HL-60 (cell line): ENCODE measurements around the gene SEPTIN5.

Source experiments
- DNase-seq, 2 experiments: peaks; one replicate each; pipeline ENCODE4 v3.0.0-alpha.2; 2010 to 2020; ENCODE audit warnings: low read depth in 1 of 2, low spot score in 1 of 2
- H3K27ac ChIP-seq: fragments of 250-450 bp; sonication (Bioruptor Pico); replicated peaks from 2 replicates; pipeline ENCODE4 v1.5.1; 2020; ENCODE audit warnings: mild to moderate bottlenecking, moderate library complexity
- H3K27me3 ChIP-seq: fragments of 250-450 bp; sonication (Bioruptor Pico); 2 replicates; pipeline ENCODE4 v1.5.1; 2021; ENCODE audit warnings: mild to moderate bottlenecking, moderate library complexity; ENCODE audit not compliant: insufficient read depth, poor library complexity, severe bottlenecking
- H3K4me3 ChIP-seq: replicated peaks from 2 replicates; pipeline ENCODE4 v1.5.1; 2011; ENCODE audit warnings: mild to moderate bottlenecking, control low read depth, low read length; ENCODE audit not compliant: insufficient read depth
- GABPA ChIP-seq: IDR thresholded peaks from 2 replicates; pipeline ENCODE4 v1.6.1; 2012; ENCODE audit warnings: low read depth
- POLR2AphosphoS5 ChIP-seq: IDR thresholded peaks from 2 replicates; pipeline ENCODE4 v1.6.1; 2012; ENCODE audit warnings: low read depth
- REST ChIP-seq: IDR thresholded peaks from 2 replicates; pipeline ENCODE4 v1.6.1; 2012; ENCODE audit warnings: low read depth; ENCODE audit not compliant: insufficient replicate concordance
- SPI1 ChIP-seq: IDR thresholded peaks from 2 replicates; pipeline ENCODE4 v1.6.1; 2012; ENCODE audit warnings: low read depth, mild to moderate bottlenecking, borderline replicate concordance
- TF ChIP-seq, protein P1 (sequence below): IDR thresholded peaks from one replicate; pipeline ENCODE4 v1.5.1; 2011; ENCODE audit warnings: low read length, control low read depth, inconsistent platforms; ENCODE audit not compliant: insufficient read depth

The SEPTIN5 gene

GRCh38 chr22:19704355-19705015, 9.8 kb upstream of the SEPTIN5 start:
- no peaks in the 10 kb centered on the region for H3K27me3 ChIP-seq
- no peak overlapping the region for H3K4me3 ChIP-seq
- TF ChIP-seq REST (no peak), POLR2AphosphoS5 (no peak), SPI1 (no peak)
- TF ChIP-seq, protein P1, sequence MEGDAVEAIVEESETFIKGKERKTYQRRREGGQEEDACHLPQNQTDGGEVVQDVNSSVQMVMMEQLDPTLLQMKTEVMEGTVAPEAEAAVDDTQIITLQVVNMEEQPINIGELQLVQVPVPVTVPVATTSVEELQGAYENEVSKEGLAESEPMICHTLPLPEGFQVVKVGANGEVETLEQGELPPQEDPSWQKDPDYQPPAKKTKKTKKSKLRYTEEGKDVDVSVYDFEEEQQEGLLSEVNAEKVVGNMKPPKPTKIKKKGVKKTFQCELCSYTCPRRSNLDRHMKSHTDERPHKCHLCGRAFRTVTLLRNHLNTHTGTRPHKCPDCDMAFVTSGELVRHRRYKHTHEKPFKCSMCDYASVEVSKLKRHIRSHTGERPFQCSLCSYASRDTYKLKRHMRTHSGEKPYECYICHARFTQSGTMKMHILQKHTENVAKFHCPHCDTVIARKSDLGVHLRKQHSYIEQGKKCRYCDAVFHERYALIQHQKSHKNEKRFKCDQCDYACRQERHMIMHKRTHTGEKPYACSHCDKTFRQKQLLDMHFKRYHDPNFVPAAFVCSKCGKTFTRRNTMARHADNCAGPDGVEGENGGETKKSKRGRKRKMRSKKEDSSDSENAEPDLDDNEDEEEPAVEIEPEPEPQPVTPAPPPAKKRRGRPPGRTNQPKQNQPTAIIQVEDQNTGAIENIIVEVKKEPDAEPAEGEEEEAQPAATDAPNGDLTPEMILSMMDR, result no peak
- no peak for DNase-seq
- no peak overlapping the region for H3K27ac ChIP-seq

GRCh38 chr22:19705181-19705934, 8.9 kb upstream of the SEPTIN5 start:
- no peak overlapping the region for H3K27ac ChIP-seq

More at GRCh38 chr22:19705181-19705934, 8.9 kb upstream of the SEPTIN5 start:
- DNase-seq, result no peak
- TF ChIP-seq POLR2AphosphoS5 (no peak), REST (no peak), SPI1 (no peak), GABPA (no peak)
- TF ChIP-seq, protein P1, result no peak
- Histone ChIP-seq H3K27me3 (no peaks in the 10 kb centered on the region), H3K4me3 (no peak overlapping the region)
